Sigmoid colon (tissue), 7 donors: ENCODE measurements around the gene FGF8. TPM values are rescaled to one million over a fixed set of nuclear protein-coding genes. Genes with fewer than 3 reads are reported as not detected.

Experiments
- DNase-seq: peaks from one replicate; pipeline ENCODE4 v3.0.0-alpha.2; 2019
- H3K27ac ChIP-seq, 4 donors: fragments of 200-600 bp; sonication (generic); one replicate each; pipeline ENCODE4 v1.5.1; 2016 to 2019; ENCODE audit warnings: mild to moderate bottlenecking in 1 of 4
- H3K27me3 ChIP-seq, 3 donors: fragments of 200-600 bp; sonication (generic); one replicate each; pipeline ENCODE4 v1.5.1; 2019; ENCODE audit warnings: mild to moderate bottlenecking in 1 of 3
- H3K36me3 ChIP-seq, 4 donors: fragments of 200-600 bp; sonication (generic); one replicate each; pipeline ENCODE4 v1.5.1; 2016 to 2019
- H3K4me1 ChIP-seq, 4 donors: fragments of 200-600 bp; sonication (generic); one replicate each; pipeline ENCODE4 v1.5.1; 2017 to 2019
- H3K4me3 ChIP-seq, 4 donors: fragments of 200-600 bp; sonication (generic); one replicate each; pipeline ENCODE4 v1.5.1; 2017 to 2019; ENCODE audit warnings: mild to moderate bottlenecking in 2 of 4, moderate library complexity in 1 of 4
- H3K9me3 ChIP-seq, 4 donors: fragments of 200-600 bp in 3 of 4; sonication (generic) in 3 of 4; one replicate each; pipeline versions ENCODE4 v1.5.1 to v1.6.1; 2013 to 2019
- EP300 ChIP-seq, 4 donors: sonication (generic); formaldehyde crosslinking; IDR thresholded peaks; one replicate each; pipeline ENCODE4 v1.6.1; 2017; ENCODE audit warnings: antibody characterized with exemption in 4 of 4
- POLR2A ChIP-seq, 2 donors: fragments of 450-650 bp; IDR thresholded peaks; one replicate each; pipeline ENCODE4 v1.6.1; 2016; ENCODE audit warnings: antibody characterized with exemption in 2 of 2, mild to moderate bottlenecking in 2 of 2, moderate library complexity in 2 of 2
- POLR2AphosphoS5 ChIP-seq, 4 donors: sonication (generic); formaldehyde crosslinking; IDR thresholded peaks; one replicate each; pipeline ENCODE4 v1.6.1; 2017; ENCODE audit warnings: antibody characterized with exemption in 4 of 4
- WGBS, 2 donors: extraction: QIAGEN DNeasy Blood & Tissue Kit; methylation state at CpG; one replicate each; pipeline ENCODE4 v1.1.7; 2013; 5-methylcytosine and 5-hydroxymethylcytosine counted together
- intact Hi-C: fragments of 100-400 bp; cut with DNase I; formaldehyde crosslinking; loops from one replicate; pipeline ENCODE4 v1.15.1; 2023
- polyA plus RNA-seq, 3 donors: library from polyadenylated mRNA; stranded (reverse); fragments of 200-250 nt; gene quantifications; one replicate each; pipeline ENCODE4 v1.2.3, GENCODE V29; 2013
- total RNA-seq, 4 donors: library from RNA; depleted of rRNA; stranded (reverse); fragments of >200 nt; gene quantifications; one replicate each; pipeline ENCODE4 v1.1.0, GENCODE V29; 2016
- TF ChIP-seq, protein P1 (sequence below), 4 experiments: fragments of 450-650 bp in 3 of 4; fragments of 200-600 bp in 1 of 4; IDR thresholded peaks; one replicate each; pipeline ENCODE4 v1.5.1; 2016 to 2019; ENCODE audit warnings: antibody characterized with exemption in 4 of 4, mild to moderate bottlenecking in 3 of 4, moderate library complexity in 2 of 4
- donor health status: healthy with polysubstance abuse.
- donor health status: Bipolar disorder and iron deficiency.
- donor health status: healthy.

FGF8 gene
- total and polyA plus RNA-seq, 7 donors = 0.10 TPM; not detected in 6

DNA sequence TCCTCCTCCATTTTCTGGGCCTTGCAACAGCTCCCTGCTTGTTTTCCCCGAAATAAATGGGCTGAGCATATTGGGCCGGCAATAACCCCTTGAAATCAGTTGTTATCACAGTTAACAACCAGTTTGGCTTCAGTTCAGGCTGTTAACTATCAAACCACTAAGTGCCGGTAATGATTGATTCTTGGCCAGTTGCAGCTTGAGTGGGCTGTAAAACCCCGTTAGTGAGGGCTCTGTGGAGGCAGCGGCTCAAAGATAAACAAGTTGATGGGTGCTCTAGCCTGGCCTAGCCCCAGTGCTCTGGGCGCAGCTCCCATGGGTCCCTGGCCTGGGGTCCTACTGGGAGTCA lies 8.3 kb downstream of the FGF8 start:
- 11 to 47% methylated on average over 6 of the region's 6 CpGs for WGBS, 2 donors
- intact Hi-C loops = no loop called here

DNA sequence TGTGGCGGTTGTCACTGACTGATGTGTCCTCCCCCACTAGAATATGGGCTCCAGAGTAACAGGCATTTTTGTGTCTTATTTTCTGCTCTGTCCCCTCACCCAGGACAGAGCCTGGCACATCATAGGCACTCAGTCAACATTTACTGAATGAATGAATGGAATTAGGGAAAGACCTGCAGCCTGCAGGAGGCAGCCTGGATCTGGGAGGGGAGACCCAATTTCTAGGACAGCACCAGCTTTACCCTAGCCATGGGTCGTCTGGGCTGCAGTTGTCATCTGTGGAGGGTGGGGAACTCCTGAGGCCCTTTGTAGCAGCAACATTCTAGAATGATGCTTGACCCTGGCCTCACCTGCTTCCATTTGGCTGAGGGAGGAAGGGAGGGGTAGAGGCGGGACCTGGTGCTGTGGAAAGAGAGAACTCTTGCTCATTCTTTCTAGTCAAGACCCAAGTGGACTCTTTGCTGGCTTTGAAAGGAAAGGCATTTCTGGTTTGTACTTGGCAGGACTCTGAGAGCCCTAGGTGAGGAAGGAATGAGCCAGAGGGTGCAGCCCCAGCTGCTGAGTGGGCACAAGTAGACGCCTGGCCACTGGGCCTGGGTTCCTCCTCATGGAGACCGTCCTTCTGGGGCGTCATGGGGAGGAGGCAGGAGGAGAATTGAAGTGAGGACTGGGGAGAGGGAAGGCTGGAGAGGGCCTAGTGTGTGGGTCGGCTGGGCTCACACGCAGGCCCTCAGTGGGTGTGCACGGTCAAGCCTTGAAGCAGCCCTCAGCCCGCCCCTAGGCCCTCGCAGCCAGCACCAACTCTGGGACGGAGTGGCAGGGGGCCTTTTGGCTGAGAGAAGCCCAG lies 8.9 kb downstream of the FGF8 start:
- Histone ChIP-seq H3K4me3 (no peak overlapping the region), H3K27ac (no peak overlapping the region), H3K4me1 (no peaks in the 10 kb centered on the region), H3K27me3 (peaks cover 9 to 54% (median 29%) of the 10 kb centered on the region in 3 donors), H3K9me3 (no peaks in the 10 kb centered on the region), H3K36me3 (no peaks in the 10 kb centered on the region)
- 35 to 58% methylated on average over 12 of the region's 12 CpGs for WGBS, 2 donors
- intact Hi-C loops = no loop called here
- TF ChIP-seq POLR2A (IDR thresholded peaks at IDR 0.05) = no peak
- TF ChIP-seq POLR2AphosphoS5 (IDR thresholded peaks at IDR 0.05) = no peak
- peak; percentile 36 for DNase-seq

More for the DNA sequence above, 8.3 kb downstream of the FGF8 start:
- no peak overlapping the region for H3K27ac ChIP-seq
- H3K4me1 ChIP-seq = no peaks in the 10 kb centered on the region
- no peaks in the 10 kb centered on the region for H3K9me3 ChIP-seq
- DNase-seq = no peak
- TF ChIP-seq EP300 (IDR thresholded peaks at IDR 0.05) (no peak), POLR2A (IDR thresholded peaks at IDR 0.05) (no peak), POLR2AphosphoS5 (IDR thresholded peaks at IDR 0.05) (no peak)
- TF ChIP-seq, protein P1, sequence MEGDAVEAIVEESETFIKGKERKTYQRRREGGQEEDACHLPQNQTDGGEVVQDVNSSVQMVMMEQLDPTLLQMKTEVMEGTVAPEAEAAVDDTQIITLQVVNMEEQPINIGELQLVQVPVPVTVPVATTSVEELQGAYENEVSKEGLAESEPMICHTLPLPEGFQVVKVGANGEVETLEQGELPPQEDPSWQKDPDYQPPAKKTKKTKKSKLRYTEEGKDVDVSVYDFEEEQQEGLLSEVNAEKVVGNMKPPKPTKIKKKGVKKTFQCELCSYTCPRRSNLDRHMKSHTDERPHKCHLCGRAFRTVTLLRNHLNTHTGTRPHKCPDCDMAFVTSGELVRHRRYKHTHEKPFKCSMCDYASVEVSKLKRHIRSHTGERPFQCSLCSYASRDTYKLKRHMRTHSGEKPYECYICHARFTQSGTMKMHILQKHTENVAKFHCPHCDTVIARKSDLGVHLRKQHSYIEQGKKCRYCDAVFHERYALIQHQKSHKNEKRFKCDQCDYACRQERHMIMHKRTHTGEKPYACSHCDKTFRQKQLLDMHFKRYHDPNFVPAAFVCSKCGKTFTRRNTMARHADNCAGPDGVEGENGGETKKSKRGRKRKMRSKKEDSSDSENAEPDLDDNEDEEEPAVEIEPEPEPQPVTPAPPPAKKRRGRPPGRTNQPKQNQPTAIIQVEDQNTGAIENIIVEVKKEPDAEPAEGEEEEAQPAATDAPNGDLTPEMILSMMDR (IDR thresholded peaks at IDR 0.05) = no peak
- no peaks in the 10 kb centered on the region for H3K36me3 ChIP-seq
- H3K27me3 ChIP-seq = peaks cover 13 to 55% (median 35%) of the 10 kb centered on the region in 3 donors
- no peak overlapping the region for H3K4me3 ChIP-seq

DNA sequence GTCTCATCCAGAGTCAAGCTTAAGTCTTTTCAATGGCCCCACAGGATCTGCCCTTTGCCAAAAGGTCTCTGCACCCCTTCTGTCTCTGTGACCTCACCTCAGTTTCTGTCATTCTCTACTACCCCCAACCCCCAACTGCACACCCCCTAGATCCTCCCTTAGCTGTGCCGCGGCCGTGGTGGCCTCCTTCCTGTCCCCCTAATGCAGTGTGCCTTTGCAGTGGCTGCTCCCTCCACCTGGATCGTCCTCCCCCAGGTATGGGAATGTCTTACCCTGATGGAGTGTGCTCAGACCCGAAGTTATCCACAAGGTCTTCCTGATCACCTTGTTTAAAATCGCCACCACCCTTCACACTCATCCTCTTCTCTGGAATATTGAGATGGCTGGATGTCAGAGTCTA lies 9.6 kb downstream of the FGF8 start:
- no peaks in the 10 kb centered on the region for H3K36me3 ChIP-seq
- no peak overlapping the region for H3K27ac ChIP-seq
- TF ChIP-seq POLR2AphosphoS5 (IDR thresholded peaks at IDR 0.05) = no peak
- no peak for TF ChIP-seq POLR2A (IDR thresholded peaks at IDR 0.05)
- TF ChIP-seq EP300 (IDR thresholded peaks at IDR 0.05) = no peak
- TF ChIP-seq, protein P1 (IDR thresholded peaks at IDR 0.05) = no peak
- WGBS, 2 donors = 82 to 86% methylated on average over 6 of the region's 6 CpGs
- no peaks in the 10 kb centered on the region for H3K4me1 ChIP-seq
- no peak overlapping the region for H3K4me3 ChIP-seq
- intact Hi-C loops = no loop called here
- peak; percentile 50 for DNase-seq
- peaks cover 4 to 47% (median 23%) of the 10 kb centered on the region in 3 donors for H3K27me3 ChIP-seq
- H3K9me3 ChIP-seq = no peaks in the 10 kb centered on the region

DNA sequence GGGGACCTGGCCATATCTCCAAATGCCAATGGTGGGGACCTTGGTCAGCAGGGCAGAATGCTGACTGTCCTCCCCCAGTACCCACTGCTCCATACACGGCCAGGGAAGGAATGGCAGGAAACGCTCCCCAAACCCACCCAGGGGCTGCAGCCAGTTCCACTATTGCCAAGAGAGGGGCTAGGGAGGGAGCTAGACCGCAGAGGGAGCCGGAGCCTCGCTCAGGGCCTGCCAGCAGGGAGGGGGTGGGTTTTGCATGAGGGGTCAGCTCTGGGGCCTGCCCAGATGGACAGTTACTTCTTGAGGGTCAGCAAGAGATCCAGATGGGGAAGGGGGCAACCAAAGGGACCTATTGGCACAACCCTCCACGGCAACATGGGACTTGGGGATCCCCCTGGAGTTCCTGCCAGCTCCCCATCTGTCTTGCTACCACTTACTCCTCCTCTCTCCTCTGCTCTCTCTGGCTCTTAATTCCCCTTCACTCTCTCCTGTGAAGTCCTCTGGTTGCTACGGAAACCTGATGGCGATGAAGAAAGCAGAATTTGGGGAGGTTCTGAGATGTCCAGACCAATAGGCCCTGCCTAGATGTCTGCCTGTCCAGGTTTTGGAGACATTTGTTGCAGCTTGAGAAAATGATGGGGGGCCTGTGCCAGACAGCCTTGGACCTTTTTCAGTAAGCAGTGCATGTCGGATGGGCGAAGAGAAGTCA lies 12.6 kb downstream of the FGF8 start:
- intact Hi-C loops = no loop called here
- no peak overlapping the region for H3K27ac ChIP-seq
- H3K9me3 ChIP-seq = no peaks in the 10 kb centered on the region
- TF ChIP-seq POLR2A (IDR thresholded peaks at IDR 0.05) (no peak), EP300 (IDR thresholded peaks at IDR 0.05) (no peak), POLR2AphosphoS5 (IDR thresholded peaks at IDR 0.05) (no peak)
- TF ChIP-seq, protein P1 (IDR thresholded peaks at IDR 0.05) = no peak
- no peak overlapping the region for H3K4me3 ChIP-seq
- no peaks in the 10 kb centered on the region for H3K4me1 ChIP-seq
- peaks cover 0 to 17% (median 0%) of the 10 kb centered on the region in 3 donors for H3K27me3 ChIP-seq
- peak; percentile 55 for DNase-seq
- H3K36me3 ChIP-seq = no peaks in the 10 kb centered on the region
- 88% methylated on average over 10 of the region's 10 CpGs for WGBS, 2 donors

DNA sequence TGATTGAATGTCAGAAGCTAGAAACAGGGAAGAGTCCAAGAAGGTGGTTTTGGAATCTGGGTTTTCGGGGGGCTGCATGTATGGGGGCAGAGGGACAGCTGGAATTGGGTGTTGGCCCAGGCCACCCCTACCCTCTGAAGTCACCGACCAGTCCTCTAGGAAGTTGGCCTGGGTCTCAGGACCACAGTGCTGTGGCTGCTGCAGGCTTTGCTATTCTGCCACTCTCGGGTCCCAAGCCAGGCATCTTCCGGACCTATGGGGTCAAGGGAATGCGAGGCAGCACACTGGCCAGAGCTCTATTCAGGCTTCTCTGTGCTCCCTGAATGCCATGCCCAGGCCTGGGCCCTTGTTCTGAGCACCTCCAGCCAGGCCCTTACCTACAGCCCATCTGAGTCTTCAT lies 13.2 kb downstream of the FGF8 start:
- intact Hi-C loops = no loop called here
- Histone ChIP-seq H3K4me3 (no peak overlapping the region), H3K36me3 (no peaks in the 10 kb centered on the region), H3K27ac (no peak overlapping the region), H3K9me3 (no peaks in the 10 kb centered on the region), H3K4me1 (no peaks in the 10 kb centered on the region), H3K27me3 (peaks cover 0 to 12% (median 0%) of the 10 kb centered on the region in 3 donors)
- 92 to 95% methylated on average over 5 of the region's 5 CpGs for WGBS, 2 donors
- DNase-seq = no peak
- no peak for TF ChIP-seq EP300 (IDR thresholded peaks at IDR 0.05)
- TF ChIP-seq, protein P1 (IDR thresholded peaks at IDR 0.05) = no peak
- TF ChIP-seq POLR2A (IDR thresholded peaks at IDR 0.05) = no peak
- no peak for TF ChIP-seq POLR2AphosphoS5 (IDR thresholded peaks at IDR 0.05)
